ENCODE results near the gene ETFB.

The ETFB gene

GRCh38 chr19:51351266-51351990 is 14.8 kb downstream of the ETFB start:
- no peak for DNase-seq (ENCODE audit: low spot score)

- no peak for DNase-seq (ENCODE audit: low spot score)
Measured at GRCh38 chr19:51347209-51347928, 18.8 kb downstream of the ETFB start.

GRCh38 chr19:51346742-51347141 is 19.4 kb downstream of the ETFB start:
- no peak for DNase-seq (ENCODE audit: low spot score)

GRCh38 chr19:51345076-51345620 is 21.0 kb downstream of the ETFB start:
- DNase-seq (ENCODE audit: low spot score): no peak

GRCh38 chr19:51342631-51343569 is 23.3 kb downstream of the ETFB start:
- DNase-seq (ENCODE audit: low spot score): peak; percentile 41

GRCh38 chr19:51341976-51342580 is 24.1 kb downstream of the ETFB start, which contains the start of gene VSIG10L:
TSS of gene VSIG10L (minus strand) at chr19:51342139. CDS start at chr19:51342124, 15 bp downstream.
- peak; percentile 43 for DNase-seq (ENCODE audit: low spot score)

GRCh38 chr19:51341066-51341465 is 25.1 kb downstream of the ETFB start:
- peak; percentile 49 for DNase-seq (ENCODE audit: low spot score)

- DNase-seq (ENCODE audit: low spot score): peak; percentile 99
Measured at GRCh38 chr19:51339687-51340656, 26.2 kb downstream of the ETFB start.

- DNase-seq (ENCODE audit: low spot score): no peak
Measured at GRCh38 chr19:51339313-51339686, 26.9 kb downstream of the ETFB start.

- peak; percentile 92 for DNase-seq (ENCODE audit: low spot score)
Measured at GRCh38 chr19:51338563-51339312, 27.4 kb downstream of the ETFB start.

GRCh38 chr19:51337861-51338562 is 28.2 kb downstream of the ETFB start:
- peak; percentile 46 for DNase-seq (ENCODE audit: low spot score)

- DNase-seq (ENCODE audit: low spot score): peak; percentile 36
Measured at GRCh38 chr19:51337141-51337860, 28.9 kb downstream of the ETFB start.

- DNase-seq (ENCODE audit: low spot score): peak; percentile 43
Measured at GRCh38 chr19:51333836-51334460, 32.2 kb downstream of the ETFB start.

GRCh38 chr19:51331716-51332115 is 34.5 kb downstream of the ETFB start:
- DNase-seq (ENCODE audit: low spot score): no peak

GRCh38 chr19:51331193-51331592 is 35.0 kb downstream of the ETFB start:
- DNase-seq (ENCODE audit: low spot score): no peak

- no peak for DNase-seq (ENCODE audit: low spot score)
Measured at GRCh38 chr19:51330366-51330765, 35.8 kb downstream of the ETFB start.

- DNase-seq (ENCODE audit: low spot score): no peak
Measured at GRCh38 chr19:51329411-51329810, 36.8 kb downstream of the ETFB start.
